Stimulated activated naive CD8-positive, alpha-beta T cell treated with anti-CD3 and anti-CD28 coated beads, Interleukin-15, Interleukin-2, amounts not matched to agents 100 U/mL and 50 U/mL, for 24 hours (primary cell): Measurements from ENCODE around the gene KRT6B.
"Not testable (repeated sequence)": the region's sequence is repeated elsewhere in the genome, so short reads cannot be mapped to it uniquely, and the experiment has no call there.

Source experiments
- ATAC-seq: fragments of 150-1000 bp; cut with Tn5 transposase; one replicate; pipeline ENCODE4 v1.10.0; 2021
- DNase-seq: peaks from one replicate; pipeline ENCODE4 v3.0.0; 2021

The KRT6B gene

GRCh38 chr12:52413202-52413601 lies 38.7 kb downstream of the KRT6B start:
- no peak for ATAC-seq
- no peak for DNase-seq

GRCh38 chr12:52411815-52412214 lies 40.1 kb downstream of the KRT6B start:
- DNase-seq (no peak), ATAC-seq (no peak)

- DNase-seq, ATAC-seq: not testable (repeated sequence)
Measured at GRCh38 chr12:52410589-52411248, 41.2 kb downstream of the KRT6B start.

- ATAC-seq (no peak), DNase-seq (no peak)
Measured at GRCh38 chr12:52407918-52408317, 44.0 kb downstream of the KRT6B start.

- ATAC-seq (no peak), DNase-seq (no peak)
Measured at GRCh38 chr12:52405922-52406385, 46.0 kb downstream of the KRT6B start, which contains the start of gene KRT82. Gene KRT82, minus strand, starts transcription at chr12:52406335. Its CDS starts 58 bp downstream, at chr12:52406277.

GRCh38 chr12:52404951-52405350 lies 47.0 kb downstream of the KRT6B start:
- DNase-seq = no peak

GRCh38 chr12:52403561-52403960 lies 48.4 kb downstream of the KRT6B start:
- no peak for ATAC-seq
- DNase-seq = no peak

More at GRCh38 chr12:52404951-52405350, 47.0 kb downstream of the KRT6B start:
- no peak for ATAC-seq

GRCh38 chr12:52402873-52403540 lies 48.9 kb downstream of the KRT6B start:
- ATAC-seq (no peak), DNase-seq (no peak)

GRCh38 chr12:52402377-52402776 lies 49.6 kb downstream of the KRT6B start:
- ATAC-seq (no peak), DNase-seq (no peak)

GRCh38 chr12:52401926-52402325 lies 50.0 kb downstream of the KRT6B start:
- no peak for ATAC-seq
- DNase-seq = no peak

GRCh38 chr12:52401526-52401925 lies 50.4 kb downstream of the KRT6B start:
- ATAC-seq = no peak

GRCh38 chr12:52400906-52401305 lies 51.0 kb downstream of the KRT6B start:
- no peak for DNase-seq
- ATAC-seq = no peak

More at GRCh38 chr12:52401526-52401925, 50.4 kb downstream of the KRT6B start:
- DNase-seq = no peak

- ATAC-seq (no peak), DNase-seq (no peak)
Measured at GRCh38 chr12:52399756-52400155, 52.2 kb downstream of the KRT6B start.

- DNase-seq (no peak), ATAC-seq (no peak)
Measured at GRCh38 chr12:52398176-52398575, 53.8 kb downstream of the KRT6B start.

GRCh38 chr12:52396656-52397055 lies 55.3 kb downstream of the KRT6B start:
- ATAC-seq = no peak
- DNase-seq = no peak
